Retina (tissue), 1 donor: ENCODE measurements around the gene MINK1.

ENCODE experiments used
- DNase-seq: peaks from one replicate; pipeline ENCODE4 v3.0.0-alpha.2; 2016

Gene MINK1

DNA sequence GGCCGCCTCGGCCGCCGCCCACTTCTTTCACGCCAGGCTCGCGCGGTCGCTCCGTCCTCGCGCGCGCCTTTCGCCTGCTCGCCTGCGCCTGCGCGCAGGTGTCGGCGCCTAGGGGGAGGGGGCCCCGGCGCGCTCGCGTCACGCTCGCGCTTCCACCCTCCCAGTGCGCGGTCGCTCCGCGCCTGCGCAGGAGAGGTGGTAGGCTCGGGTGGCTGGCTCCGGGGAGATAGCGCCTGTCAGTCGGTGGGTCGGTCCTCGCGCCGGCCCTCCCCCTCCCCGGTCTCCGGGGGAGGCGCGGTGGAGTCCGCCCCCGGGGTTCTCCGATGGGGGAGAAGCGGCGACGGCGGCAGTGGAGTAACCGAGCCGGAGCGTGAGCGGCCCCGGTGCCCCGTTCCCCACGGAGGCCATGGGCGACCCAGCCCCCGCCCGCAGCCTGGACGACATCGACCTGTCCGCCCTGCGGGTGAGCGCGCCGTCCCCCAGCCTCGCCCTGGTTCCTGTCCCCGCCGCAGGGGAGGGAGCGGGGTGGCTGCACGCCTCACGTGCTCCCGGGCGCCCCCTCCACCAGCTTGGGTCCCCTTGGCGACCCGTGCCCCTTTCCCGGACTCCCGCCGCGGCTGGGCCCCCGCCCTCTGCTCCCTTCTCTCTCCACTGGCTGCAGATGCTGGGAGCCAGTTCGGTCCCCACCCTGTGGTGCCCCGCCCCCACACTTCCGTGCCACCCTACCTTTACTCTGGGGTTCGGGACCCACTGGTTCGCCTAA is at the start of gene MINK1:
TSS of gene MINK1 (plus strand) at position 163 of the 763 bp plus-strand sequence. CDS start at position 407, 244 bp downstream.
- DNase-seq, result peak; percentile 97

DNA sequence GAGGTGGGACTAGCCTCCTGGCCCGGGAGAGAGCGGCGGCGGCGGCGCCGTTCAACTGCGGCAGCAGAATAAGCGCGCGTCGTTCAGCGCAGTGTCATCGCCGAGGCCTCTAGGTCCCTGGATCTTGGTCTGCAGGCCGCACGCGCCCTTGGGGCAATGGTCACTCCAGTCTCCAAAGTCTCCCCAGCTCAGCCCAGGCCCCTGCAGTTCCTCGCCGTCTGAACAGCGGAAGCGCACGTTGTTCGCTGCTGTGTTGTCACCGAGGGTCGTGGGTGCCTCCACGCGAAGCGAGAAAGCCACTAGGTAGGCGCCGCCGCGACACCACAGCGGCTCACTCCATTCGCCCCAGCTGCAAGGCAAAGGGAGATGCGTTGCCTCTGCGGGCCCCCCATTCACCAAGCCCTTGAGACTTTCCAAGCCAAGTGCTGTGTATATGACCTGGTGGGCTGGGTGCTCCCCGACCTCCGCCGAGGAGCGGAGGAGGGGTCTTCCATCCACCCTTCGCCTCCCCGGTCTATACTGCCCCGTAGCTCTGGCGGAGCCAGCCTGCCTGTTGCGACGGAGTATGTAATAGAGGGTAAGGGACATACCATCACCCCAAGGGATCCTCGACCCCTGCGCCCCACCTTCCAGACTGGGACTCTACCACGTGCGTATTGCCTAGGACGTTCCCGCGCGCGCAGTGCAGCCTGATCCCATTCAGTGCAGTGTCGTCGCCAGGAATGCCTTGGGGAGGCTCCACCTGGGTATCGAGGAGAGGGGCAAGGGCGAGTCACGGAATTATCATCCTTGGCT is 47.6 kb upstream of the MINK1 start:
- peak; percentile 70 for DNase-seq

DNA sequence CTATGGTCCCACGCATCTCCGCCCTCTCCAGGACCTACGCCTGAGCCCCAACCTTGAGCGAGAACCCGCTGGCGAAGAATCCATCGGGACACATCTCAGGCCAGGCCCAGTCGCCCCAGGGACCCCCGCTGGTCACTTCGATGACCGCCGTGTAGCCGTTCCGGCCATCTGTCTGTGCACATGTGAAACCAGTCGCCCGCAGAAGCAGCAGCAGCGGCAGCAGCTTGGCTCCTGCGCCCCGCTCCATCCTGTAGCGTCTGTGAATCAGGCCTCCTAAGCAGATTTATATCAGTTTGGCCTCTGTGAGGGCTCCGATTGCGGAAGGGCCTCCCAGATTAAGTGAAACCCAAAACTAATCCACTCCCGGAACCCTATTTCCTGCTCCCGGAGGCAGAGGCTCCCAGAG is 47.0 kb upstream of the MINK1 start, which contains the start of gene VMO1:
TSS of gene VMO1 (minus strand) at position 259 of the 406 bp plus-strand sequence. CDS start at position 247, 12 bp downstream.
- peak; percentile 64 for DNase-seq

DNA sequence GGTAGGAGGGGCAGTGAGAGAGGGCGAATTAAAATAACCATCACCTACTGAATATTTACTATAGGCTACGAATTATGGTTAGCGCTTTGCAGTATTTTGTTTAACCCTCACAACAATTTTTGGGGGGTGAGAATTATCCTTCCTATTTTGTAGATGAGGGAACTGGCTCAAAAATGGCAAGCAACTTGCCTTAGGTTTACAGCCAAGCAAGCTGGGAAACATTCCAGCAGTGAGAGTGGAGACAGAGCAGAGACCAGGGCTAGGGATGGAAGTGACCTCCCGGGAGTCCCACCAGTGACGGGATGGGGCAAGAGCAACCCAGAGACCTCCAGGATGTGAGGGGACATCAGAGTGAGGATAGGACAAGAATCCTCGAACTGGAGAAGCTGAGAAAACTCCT is 46.6 kb upstream of the MINK1 start:
- no peak for DNase-seq

DNA sequence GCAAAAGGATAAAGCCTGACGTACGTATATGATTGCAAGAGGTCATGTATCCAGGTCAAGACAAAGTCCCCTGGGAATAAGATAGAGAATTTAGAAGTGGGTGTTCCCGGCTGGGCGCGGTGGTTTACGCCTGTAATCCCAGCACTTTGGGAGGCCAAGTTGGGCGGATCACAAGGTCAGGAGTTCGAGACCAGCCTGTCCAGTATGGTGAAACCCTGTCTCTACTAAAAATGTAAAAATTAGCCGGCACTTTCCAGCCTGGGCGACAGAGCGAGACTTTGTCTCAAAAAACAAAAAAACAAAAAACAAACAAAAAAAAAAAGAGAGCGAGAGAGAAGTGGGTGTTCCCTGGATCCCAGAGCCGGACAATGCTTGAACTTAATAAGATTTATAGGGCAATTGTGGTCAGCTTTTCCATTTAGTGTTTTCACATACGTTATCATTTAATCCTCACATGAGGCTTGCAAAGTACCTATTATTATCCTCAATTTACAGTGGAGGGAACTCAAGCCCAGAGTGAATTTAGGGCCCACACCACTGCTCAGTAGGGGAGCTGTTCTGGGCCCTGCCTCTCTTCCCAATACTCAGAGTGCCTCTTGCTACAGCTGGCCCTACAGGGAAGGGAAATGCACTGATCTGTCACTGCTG is 44.9 kb upstream of the MINK1 start:
- DNase-seq, result no peak

DNA sequence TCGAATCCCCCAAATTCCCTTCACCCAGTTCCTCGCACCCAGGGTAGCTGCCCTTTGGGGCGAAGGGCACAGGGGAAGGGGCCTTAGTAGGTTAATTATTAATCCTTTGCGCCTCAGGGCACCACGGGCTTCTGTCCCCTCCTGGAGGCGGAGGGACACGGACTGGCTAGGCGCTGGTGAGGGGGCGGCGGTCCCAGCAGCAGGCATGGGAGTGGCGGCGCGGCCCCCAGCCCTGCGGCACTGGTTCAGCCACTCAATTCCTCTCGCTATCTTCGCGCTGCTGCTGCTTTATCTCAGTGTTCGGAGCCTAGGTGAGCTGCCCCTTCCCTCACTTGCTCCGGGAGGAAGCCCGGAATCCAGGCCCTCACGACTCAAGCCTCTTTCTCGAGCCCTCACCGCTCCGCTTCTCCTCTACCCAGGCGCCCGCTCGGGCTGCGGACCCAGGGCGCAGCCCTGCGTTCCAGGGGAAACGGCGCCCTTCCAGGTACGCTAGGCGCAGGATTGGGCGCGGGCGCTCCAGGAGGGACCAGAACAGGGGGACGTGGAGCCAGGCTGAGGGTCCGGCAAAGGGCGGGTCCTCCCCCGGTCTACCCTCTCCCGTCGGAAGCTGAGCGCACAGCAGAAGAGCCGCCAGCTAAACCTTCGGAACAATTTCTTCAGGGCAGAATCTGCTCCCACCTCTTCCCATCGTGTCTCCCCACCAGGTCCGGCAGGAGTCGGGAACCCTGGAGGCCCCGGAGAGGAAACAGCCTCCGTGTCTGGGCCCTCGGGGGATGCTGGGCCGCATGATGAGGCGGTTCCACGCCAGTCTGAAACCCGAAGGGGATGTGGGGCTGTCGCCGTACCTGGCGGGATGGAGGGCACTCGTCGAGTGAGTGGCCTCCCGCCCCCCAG is 44.1 kb upstream of the MINK1 start, which contains the start of gene GLTPD2:
TSS of gene GLTPD2 (plus strand) at position 158 of the 894 bp plus-strand sequence. CDS start at position 206, 48 bp downstream.
- DNase-seq, result no peak

DNA sequence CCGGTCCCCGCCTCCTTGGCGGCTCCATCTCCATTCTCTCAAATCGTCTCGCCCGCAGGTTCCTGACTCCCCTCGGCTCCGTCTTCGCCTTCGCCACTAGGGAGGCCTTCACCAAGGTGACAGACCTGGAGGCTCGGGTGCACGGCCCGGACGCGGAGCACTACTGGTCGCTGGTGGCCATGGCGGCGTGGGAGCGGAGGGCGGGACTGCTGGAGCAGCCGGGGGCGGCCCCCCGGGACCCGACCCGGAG is 43.5 kb upstream of the MINK1 start:
- no peak for DNase-seq

DNA sequence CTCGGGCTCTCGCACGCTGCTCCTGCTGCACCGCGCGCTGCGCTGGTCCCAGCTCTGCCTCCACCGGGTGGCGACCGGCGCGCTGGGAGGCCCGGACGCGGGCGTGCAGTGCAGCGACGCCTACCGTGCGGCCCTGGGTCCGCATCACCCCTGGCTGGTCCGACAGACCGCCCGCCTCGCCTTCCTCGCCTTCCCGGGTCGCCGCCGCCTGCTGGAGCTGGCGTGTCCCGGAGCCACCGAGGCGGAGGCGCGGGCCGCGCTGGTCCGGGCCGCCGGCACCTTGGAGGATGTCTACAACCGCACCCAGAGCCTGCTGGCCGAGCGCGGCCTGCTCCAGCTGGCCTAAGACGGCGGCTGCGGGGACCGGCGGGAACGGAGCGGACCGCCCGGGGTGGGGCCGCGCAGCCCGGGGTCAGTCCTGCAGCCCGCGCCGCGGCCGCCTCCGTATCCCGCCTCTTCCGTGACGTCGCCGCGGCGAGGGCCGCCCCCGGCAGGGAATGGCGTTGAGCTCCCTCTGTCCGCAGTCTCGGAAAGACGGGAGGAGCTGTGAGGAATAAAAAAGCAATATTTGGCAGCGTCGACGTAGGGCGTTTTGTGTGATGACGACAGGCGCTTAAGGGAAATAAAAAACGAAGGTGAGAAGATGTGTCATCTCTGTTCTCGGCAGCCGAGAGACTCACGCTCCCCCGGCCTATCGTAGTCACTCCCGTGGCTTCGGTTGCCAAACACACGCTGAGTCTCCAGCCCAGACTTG is 43.0 kb upstream of the MINK1 start:
- peak; percentile 92 for DNase-seq

DNA sequence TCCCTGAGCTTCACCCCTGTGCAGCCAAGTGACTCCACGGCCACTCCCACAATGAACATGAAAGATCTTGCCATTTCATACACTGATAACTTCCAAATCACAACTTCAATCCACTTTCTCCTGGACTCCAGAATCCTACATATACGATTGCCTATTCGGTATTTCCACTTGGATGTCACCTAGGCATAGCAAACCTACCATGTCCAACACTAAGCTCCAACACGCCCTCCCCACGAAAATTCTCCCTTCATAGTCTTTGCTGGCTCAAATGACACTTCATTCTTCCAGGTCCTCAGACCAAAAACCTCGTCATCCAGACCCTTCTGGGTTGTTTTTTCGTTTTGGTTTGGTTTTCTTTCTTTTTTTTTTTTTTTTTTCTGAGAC is 42.4 kb upstream of the MINK1 start:
- DNase-seq, result no peak

DNA sequence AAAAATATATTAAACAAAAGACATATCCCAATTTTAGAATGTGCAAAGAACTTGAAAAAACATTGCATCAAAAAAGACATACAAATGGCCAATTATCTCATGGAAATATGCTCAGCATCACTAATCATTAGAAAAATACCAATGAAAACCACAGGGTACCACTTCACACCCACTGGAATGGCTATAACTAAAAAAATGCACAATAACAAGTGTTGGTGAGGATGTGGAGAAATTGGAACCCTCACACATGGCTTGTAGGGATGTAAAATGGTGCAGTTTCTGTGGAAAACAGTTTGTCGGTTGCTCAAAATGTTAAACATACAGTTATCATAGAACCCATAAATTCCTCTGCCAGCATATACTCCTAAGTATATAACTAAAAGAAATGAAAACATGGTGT is 38.0 kb upstream of the MINK1 start:
- DNase-seq, result no peak

DNA sequence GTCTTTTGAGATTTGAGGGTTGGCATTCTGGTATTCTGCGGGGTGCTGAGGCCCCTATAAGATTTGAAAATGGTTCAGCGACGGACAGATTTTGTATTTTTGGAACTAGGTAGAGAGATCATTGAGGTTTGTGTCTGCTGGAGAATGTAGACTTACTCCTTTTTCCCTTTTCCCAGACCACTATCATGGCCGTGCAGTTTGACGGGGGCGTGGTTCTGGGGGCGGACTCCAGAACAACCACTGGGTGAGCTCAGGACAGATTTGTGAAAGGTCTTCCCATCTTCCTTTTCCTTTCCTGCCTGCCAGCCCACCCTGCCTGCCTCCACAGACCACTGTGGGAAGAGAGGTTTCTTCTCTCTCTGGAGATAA is 36.6 kb upstream of the MINK1 start:
- no peak for DNase-seq

DNA sequence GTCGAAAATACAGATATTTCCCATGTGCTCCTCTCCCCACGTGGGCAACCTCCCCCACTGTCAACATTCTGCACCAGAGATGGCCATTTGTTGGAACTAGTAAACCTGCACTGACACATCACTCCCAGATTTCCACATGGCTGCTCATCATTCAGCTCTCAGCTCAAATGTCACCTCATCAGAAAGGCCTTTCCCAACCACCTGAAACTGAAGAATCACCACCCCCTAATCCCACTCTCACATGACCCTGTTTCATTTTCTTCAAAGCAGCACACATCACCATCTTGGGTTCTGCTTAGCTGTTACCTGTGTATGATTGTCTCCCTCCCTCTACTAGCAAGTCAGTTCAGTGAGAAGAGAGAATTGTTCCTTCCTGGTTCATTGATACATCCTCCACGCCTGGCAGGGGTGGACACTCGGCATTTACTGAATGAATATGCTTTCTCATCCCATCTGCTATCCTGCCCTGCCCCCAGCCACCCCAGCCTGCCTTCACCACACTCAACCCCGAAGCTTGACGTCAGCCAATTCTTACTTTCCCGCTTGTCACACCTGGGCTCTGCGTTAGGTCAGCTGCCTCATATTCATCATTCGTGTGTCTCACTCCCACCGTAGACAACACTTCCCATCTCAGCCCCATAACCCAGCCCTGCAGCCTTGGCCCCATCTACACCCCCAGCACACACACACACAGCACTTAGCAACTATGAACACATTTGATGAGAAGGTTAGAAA is 32.5 kb upstream of the MINK1 start:
- no peak for DNase-seq

DNA sequence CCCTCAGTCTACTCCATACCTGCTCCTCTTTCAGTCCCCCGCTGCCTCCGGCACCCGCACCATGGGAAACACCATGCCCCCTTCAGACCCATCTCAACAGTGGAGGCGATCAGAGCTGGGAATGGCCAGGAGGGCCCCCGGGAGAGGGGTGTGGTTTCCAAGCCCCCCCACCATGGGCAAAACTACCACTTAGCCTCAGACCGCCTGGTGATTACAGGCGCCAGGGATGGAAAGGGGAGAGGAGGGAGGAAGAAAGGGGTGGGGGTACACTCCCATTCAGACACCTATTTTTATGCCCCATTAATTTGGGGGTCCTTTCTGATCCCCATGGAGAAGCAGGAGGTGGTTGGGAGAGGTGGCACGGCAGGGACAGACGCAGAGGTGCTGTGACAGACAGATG is 30.9 kb upstream of the MINK1 start, which contains the start of gene C17orf114:
TSS of gene C17orf114 (minus strand) at position 101 of the 400 bp plus-strand sequence.
- no peak for DNase-seq

DNA sequence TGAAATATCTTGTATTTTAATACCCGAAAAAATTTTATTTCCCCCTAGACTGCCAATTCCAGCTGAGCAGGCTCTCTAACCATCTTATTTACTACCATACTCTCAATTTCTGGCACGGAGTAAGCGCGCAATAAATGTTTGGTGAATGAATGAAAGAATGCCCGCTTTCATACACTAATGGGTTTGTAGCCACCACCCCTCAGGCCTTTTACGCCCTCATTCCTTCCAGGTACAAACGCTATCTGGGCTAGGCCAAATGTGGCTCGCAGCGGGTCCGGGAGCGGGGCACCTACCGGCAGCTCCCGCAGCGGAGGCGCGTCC is 26.7 kb upstream of the MINK1 start:
- no peak for DNase-seq

DNA sequence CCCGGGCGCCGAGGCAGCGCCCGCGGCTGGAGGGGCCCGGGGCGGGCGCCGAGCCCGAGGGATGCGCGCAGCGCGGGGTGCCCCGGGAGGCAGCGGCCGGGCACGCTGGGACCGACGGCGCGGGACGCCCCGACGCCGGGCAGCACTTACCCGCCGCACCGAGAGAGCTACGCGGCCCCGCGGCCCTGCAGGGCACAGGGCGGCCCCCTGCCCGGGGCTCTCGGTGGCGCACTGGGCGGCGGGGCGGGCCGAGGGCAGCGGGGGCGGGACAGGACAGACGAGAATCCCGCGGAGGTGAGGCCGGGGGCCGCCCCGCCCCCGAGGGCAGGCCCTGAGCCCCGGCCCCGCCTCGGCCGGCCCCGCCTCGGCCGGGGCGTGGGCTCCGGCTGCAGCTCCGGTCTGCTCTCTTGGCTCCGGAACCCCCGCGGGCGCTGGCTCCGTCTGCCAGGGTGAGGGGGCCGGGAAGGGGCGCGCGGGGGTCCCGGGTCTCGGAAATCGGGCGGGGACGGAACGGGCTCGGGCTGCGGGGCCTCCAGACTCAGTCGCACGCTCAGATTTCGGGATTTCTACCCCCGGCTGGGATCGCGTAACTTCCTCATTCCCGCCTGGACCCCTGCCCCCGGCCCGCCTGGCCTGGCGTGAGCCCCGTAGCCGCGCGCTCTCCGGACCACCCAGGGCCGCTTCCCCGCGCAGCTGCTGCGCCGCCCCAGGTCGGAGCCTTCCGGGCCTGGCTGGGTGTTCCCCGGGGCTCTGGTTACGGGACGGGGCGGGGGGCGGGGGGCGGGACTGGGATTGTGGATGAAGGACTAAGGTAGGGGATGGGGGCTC is 26.1 kb upstream of the MINK1 start, which contains the start of gene PLD2:
TSS of gene PLD2 (plus strand) at position 376 of the 828 bp plus-strand sequence. CDS start 621 bp downstream, outside the sequence.
- peak; percentile 61 for DNase-seq

DNA sequence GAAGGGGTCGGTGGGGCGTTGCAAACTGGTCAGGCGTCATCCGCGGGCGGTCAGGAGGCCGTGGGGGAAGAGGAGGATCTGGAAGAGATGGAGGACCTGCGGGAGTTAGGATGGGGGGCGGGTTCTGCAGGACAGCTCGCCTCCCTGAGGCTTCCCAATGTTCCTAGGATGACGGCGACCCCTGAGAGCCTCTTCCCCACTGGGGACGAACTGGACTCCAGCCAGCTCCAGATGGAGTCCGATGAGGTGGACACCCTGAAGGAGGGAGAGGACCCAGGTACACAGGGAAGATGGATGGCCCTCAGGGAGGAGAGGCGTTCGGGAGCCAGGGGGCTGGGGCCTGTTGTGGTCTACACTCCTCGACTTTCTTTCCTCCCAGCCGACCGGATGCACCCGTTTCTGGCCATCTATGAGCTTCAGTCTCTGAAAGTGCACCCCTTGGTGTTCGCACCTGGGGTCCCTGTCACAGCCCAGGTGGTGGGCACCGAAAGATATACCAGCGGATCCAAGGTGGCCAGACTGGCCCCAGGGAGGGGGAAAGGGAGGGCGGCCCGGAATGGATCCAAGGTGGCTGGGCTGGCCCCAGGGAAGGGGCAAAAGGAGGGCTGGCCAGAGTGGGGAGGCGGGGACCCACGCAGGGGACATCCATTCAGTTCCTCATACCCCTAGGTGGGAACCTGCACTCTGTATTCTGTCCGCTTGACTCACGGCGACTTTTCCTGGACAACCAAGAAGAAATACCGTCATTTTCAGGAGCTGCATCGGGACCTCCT is 25.3 kb upstream of the MINK1 start:
- peak; percentile 20 for DNase-seq

DNA sequence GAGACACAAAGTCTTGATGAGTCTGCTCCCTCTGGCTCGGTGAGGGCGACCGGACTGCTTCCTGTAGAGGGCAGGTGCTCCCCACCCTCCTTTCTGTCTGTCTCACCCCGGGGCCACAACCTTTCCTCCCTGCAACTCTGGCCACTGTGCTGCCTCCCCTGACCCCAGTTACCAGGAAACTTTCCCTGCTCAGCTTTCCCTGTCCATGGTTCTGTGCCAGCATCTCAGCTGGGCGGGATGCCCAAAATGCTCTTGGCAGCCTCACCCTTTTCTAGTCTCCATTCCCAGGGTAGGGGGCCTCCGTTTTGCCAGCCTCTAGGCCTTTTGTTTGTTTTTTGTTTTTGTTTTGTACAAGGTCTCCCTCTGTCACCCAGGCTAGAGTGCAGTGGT is 24.8 kb upstream of the MINK1 start:
- DNase-seq, result no peak

DNA sequence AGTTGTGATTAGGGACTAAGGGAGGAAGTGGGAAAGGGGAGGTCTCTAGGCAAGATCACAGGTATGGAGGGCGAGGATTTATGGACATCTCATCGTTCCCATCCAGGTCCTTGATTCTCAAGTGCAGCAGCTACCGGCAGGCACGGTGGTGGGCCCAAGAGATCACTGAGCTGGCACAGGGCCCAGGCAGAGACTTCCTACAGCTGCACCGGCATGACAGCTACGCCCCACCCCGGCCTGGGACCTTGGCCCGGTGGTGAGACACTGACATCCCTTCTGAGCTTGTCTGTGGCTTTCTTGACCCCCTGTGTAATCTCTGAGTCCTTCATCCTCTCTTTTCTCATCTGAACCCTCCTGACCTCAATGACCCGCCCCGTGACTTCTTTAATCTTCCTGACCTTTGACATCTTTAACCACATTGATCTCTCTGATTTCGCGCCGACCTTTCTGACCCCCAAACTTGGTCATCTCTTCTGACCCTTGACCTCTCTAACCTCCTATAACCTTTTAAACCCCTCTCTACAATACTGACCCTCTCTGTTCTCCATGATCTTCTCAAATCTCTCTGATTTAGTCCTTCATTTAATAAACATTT is 22.3 kb upstream of the MINK1 start:
- DNase-seq, result no peak

DNA sequence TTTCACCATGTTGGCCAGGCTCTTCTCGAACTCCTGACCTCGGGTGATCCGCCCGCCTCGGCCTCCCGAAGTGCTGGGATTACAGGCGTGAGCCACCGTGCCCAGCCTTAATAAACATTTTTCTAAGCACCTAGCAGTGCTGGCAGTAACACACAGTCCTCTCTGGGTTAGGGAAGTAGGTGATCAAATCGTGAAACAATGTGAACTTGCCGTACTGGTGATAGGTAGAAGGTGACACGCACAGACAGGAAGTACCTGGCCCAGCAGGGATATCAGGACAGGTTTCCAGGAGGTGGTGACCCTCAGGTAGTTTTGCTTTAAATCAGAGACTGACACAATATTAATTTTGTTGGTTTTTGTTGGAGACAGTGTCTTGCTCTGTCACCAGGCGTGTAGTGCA is 21.7 kb upstream of the MINK1 start:
- DNase-seq, result no peak
